ENCODE data around the gene METTL26.
"Not testable (repeated sequence)": the region's sequence is repeated elsewhere in the genome, so short reads cannot be mapped to it uniquely, and the experiment has no call there.

Gene METTL26

DNA sequence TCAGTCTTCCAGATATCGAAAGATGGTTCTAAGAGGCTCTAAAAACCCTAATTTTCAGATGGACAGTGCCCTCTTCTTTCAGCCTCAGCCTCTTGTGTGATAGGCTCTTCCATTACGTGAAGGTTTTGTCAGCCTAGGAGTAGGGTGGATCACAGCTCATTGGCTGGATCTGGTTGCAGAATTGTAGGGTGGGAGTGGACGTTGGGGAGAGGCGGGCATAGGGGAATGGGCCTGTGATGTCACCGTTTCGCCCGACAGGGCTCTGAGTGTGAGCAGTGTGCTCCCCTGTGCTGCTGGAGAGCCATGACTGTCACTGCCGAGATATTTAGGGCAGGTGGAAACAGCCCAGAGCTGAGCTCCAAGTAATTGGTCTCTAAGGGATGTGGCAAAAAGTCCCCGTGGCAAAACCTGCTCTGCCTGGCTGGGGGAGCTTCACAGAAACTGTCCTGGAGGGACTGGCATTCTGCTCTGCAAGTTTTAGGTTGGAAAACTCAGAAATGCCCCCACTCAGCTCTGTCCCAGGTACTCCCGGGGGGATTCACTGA is 11.5 kb downstream of the METTL26 start:
- DNase-seq = no peak

GRCh38 chr16:622920-623280 is 13.2 kb downstream of the METTL26 start:
- DNase-seq = no peak

GRCh38 chr16:621526-622105 is 14.5 kb downstream of the METTL26 start:
- peak; percentile 64 for DNase-seq

GRCh38 chr16:620700-621525 is 15.2 kb downstream of the METTL26 start:
- DNase-seq = no peak

GRCh38 chr16:619476-620100 is 16.5 kb downstream of the METTL26 start:
- DNase-seq = no peak

- DNase-seq = no peak
These were observed 18.2 kb downstream of the METTL26 start for GRCh38 chr16:617855-618254.

DNA sequence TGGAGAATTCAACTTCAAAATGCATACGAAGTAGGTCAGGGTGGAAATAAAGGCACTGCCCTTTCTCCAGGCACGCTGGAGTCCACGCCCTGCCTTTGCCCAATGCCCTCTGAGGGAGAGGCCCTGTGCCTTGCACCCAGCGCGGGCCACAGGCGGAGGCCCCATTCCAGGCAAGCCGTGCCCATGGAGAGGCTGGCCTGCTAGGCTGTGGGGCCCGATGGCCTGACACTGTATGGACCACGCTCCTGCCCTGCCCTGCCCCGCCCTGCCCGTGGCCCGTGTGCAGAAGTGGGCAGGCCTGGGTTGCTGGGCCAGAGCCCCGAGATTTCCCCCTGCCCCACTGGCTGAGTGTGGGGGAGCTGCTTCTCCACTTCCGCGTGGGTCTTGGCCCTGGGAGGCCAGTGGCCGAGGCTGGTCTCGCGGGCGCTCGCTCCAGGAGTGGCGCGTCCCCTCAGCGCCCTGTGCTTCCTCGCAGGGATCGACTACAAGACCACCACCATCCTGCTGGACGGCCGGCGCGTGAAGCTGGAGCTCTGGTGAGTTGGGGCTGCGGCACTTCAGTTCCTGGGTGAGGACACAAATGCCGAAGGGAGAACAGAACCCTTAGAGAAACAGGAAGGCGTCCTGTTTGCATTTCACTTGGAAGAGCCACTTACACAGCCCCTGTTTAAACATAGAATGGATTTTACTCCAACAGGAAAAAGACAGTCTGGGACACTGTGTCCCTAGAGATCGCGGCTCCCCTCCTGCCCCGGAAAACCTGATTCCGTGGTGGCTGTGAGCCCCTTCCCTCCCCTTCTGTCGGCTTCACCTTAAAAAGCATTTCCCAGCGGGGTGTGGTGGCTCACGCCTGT is 19.1 kb downstream of the METTL26 start:
- no peak for DNase-seq

DNA sequence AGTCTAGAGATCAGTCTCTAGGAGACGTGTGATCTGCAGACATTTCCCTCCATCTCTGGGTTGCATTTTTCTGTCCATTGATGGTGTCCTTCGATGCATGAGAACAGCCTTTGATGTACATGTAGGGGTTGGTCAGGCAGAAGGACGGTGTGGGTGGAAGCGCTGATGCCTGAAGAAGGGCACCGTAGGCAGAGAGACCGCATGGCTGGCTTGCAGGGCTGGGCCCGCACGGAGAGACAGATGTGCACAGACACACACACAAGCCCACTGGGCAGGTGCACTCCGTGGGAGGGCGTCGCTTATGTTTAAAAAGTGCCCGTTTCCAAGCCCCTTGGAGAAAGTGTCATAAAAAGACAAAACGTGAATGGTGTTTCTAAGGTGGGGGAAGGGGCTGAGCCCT is 21.0 kb downstream of the METTL26 start:
- no peak for DNase-seq

DNA sequence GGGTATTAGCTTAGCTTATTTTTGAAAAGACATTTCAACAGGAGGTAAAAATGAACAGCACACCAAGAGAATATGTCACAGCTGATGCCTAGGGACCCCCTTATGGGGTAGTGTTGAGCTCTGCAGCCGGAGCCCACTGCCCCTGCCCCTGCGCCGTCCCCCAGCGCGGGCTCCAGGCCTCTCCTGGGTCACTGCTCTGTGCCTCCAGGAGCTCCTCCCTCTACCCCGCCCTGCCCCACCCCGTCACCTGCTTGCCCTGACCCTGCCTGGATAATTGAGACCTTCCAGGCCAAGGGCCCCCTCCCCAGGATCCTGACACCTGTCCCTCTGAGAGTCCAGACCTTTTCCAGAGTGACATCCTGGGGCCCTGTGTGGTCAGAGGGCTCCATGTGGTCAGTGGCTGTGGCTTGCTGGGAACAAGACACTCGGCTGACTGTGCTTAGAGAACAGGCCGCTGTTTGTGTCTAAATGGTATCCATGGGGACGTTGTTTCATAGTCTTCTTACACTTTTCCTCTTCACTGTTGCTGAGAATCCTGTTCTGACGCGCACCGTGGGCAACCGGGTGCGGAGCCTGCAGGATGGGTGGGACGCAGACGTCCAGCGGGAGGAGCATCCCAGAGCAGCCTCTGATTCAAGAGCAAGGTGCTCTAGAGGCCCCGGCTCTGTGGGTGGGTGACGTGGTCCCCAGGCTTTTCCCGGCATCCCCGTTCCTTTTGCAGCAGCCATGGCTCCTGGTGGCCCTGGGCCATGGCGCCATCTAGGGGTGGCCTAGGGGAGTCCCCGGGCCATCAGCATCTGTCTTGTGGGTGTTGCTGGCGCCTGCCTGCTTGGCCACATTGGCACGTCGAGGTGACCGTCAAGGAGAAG is 25.4 kb downstream of the METTL26 start:
- peak; percentile 13 for DNase-seq

DNA sequence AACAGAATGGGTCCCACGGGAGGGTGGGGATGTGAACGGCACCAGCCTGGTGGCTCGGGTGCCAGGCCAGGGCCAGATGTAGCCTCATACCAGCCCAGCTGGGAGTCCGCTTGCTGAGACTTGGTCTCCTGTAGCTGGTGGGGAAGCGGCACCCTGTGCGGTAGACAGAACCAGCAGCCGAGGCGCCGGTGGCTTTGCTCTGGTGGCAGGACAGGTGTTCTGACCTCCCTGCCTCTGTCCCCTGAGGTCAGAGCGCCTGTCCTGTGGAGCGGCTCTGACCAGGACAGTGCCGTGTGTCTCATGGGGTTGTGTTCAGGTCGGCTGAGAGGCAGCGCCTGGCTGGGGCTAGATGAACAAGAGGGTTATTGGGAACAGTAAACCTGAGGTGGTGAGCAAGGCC is 26.1 kb downstream of the METTL26 start:
- DNase-seq = no peak

GRCh38 chr16:609316-609715 is 26.8 kb downstream of the METTL26 start:
- no peak for DNase-seq

DNA sequence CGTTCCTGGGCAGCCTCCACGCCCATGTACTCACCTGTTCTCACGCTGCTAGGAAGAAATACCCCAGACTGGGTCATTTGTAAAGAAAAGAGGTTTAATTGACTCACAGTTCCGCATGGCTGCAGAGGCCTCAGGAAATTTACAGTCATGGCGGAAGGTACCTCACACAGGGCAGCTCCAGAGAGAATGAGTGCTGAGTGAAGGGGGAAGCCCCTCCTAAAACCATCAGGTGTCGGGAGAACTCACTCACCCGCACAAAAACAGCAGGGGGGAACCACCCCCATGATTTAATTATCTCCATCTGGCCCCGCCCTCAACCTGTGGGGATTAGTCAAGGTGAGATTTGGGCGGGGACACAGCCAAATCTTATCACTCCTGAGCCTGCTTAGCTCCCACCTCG is 28.1 kb downstream of the METTL26 start:
- no peak for DNase-seq

DNA sequence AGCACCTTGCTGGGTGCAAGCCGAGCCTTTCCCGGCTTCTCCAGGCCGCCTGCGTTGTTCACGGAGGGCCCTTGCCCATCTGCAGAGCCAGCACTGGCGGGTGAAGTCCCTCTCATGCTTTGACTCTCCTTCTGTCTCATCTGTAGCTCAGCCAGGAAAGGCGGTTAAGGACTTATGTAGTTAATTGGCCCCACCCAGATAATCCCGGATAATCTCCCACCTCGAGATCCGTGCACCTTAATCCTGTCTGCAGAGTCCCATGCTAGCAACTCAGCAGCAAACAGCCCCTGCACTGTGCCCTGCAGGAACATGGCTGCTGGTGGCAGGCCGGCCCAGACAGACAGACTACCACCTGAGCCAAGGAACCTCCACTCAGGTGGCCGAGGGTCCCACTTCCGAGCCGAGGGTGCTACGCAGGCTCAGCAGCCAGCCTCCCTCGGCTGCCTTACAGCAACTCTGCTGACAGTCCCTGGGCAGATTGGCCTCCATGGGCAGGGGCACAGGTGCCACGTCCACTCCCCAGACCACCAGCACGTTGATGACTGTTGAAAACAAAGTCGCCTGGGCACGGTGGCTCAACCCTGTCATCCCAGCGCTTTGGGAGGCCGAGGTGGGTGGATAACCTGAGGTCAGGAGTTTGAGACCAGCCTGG is 29.3 kb downstream of the METTL26 start:
- no peak for DNase-seq

DNA sequence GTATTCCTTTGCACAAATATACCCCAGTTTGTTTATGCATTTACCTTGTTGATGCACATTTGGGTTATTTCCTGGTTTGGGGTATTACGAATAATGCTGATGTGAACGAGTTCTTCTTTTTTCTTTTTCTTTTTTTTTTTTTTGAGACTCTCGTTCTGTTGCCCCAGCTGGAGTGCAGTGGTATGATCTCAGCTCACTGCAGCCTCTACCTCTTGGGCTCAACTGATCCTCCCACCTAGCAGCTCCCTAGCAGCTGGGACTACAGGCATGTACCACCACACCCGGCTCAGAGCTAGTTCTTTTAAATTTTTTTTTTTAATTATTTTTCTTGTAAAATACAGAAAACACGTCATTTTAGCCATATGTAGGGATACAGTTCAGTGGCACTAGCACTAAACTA is 32.2 kb downstream of the METTL26 start:
- DNase-seq = no peak

DNA sequence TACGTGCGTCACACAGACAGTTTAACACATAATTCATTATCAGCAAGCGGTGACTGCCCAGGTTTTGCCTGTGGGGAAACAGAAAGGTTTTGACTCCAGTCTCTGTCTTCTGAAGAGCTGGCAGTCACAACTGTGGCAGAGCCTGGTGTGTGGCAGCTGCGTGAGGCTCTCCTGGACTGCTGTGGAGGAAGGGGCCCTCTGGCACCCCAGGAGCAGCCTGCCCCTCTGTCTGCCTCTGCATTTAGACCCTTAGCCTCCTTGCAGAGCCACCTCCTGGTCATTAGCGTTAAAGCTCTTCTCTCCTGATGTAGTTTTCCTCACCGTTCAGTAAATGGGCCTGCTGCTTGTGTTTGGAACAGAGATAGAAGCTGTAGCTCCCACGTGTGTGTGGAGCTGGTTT is 35.3 kb downstream of the METTL26 start:
- no peak for DNase-seq

- no peak for DNase-seq
These were observed 37.0 kb downstream of the METTL26 start for GRCh38 chr16:598823-599739.

- not testable (repeated sequence) for DNase-seq
These were observed 38.5 kb downstream of the METTL26 start for GRCh38 chr16:597655-598054.

- DNase-seq = no peak
These were observed 39.4 kb downstream of the METTL26 start for GRCh38 chr16:596736-597060.

DNA sequence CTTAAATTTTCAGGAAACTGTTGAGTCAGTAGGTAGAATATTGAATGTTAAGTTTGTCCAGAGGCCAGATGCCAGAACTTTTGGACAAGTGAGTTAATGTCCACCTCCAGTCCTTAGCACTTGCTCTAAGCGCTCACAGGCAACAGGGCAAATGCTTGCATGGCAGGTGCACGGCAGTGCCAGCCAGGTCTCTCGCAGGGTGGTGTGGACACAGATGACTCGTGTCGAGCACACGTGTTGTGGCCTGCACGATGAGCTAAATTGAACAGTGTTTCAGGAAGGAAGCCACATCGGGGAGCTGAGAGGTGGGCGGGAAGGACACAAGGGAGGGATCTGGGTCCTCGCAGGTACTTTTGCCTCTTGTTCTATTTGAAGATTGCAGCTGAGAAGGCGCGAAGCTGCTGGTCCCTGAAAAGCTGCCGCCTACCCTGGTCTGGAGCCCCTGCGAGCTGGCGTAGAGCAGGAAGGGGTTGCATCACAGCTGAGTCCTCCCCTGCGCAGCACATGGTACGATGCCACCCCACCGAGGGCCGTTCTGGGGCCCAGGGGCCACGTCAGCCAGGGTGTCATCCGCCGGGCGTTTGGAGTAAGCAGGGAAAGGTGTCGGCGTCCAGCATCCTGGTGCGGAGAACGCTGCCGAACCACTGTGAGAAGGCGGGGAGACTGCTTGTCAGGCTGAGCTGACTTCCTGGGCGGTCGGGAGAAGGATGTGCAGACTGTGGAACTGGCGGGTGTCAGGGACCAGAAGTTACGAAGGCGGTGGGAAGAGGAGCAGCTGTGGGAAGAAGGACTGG is 40.0 kb downstream of the METTL26 start:
- DNase-seq = peak; percentile 49

DNA sequence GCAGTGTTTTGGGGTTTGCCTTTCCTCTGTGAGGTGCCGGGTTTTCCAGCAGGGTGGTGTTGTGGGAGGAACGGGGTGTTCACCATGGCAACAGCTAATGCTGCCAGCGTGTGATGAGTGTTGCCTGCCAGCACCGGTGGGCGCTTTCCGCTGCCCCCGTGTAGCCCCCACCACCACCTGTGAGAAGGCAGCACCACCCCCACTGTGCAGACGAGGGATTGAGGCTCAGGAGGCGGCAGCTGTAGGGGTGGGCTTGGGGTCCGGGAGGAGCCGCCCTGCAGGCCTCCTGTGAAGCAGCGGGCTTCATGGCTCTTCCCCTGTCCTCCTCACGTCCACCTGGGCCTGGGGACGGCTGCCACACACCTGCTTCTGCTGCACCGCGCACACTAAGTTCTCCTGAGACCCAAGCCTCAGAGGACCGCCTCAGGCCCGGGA is 41.0 kb downstream of the METTL26 start:
- DNase-seq = no peak

Data from DMS79 treated with DMSO at 0.1 percent for 48 hours (cell line).